SU-DHL-6 (cell line): ENCODE data around the gene SPC25.

ENCODE experiments used
- H2AFZ ChIP-seq: fragments of 200-600 bp; sonication (generic); 2 replicates; pipeline ENCODE4 v1.6.1; 2014; ENCODE audit warnings: low read depth, mild to moderate bottlenecking, moderate library complexity, mixed read lengths, antibody characterized with exemption, low read length; ENCODE audit not compliant: severe bottlenecking
- H3F3A ChIP-seq: fragments of 200-600 bp; shearing (Covaris generic); 2 replicates; pipeline ENCODE4 v1.6.0; 2016; ENCODE audit warnings: antibody characterized with exemption, mild to moderate bottlenecking; ENCODE audit not compliant: insufficient read depth
- H3K27ac ChIP-seq: fragments of 200-600 bp; sonication (generic); 2 replicates; pipeline ENCODE4 v1.5.1; 2016; ENCODE audit warnings: low read depth, mild to moderate bottlenecking, low read length, moderate library complexity, mixed read lengths
- H3K27me3 ChIP-seq: fragments of 200-600 bp; sonication (generic), shearing (Covaris generic); 2 replicates; pipeline ENCODE4 v1.6.0; 2014; ENCODE audit warnings: mild to moderate bottlenecking, low read length
- H3K36me3 ChIP-seq: fragments of 200-600 bp; sonication (generic); 2 replicates; pipeline ENCODE4 v1.6.1; 2014; ENCODE audit warnings: mild to moderate bottlenecking, low read length, mixed read lengths
- H3K4me2 ChIP-seq: fragments of 300-600, 200-600 bp; shearing (Covaris generic), sonication (generic); 2 replicates; pipeline ENCODE4 v1.6.0; 2014; ENCODE audit warnings: low read length, low read depth, mild to moderate bottlenecking; ENCODE audit not compliant: poor library complexity, severe bottlenecking
- H3K4me3 ChIP-seq: fragments of 200-600 bp; sonication (generic); 2 replicates; pipeline ENCODE4 v1.5.1; 2014; ENCODE audit warnings: antibody characterized with exemption, low read length, mild to moderate bottlenecking, mixed read lengths; ENCODE audit not compliant: insufficient read depth, poor library complexity, severe bottlenecking
- H3K79me2 ChIP-seq: fragments of 200-600 bp; sonication (generic); 2 replicates; pipeline ENCODE4 v1.6.1; 2014; ENCODE audit warnings: mild to moderate bottlenecking, low read length, moderate library complexity; ENCODE audit not compliant: insufficient read depth
- H3K9ac ChIP-seq: fragments of 200-600 bp; sonication (generic); 2 replicates; pipeline ENCODE4 v1.7.0; 2014; ENCODE audit warnings: mild to moderate bottlenecking, low read length
- H3K9me2 ChIP-seq: fragments of 200-600 bp; sonication (generic); replicated peaks from 2 replicates; pipeline ENCODE4 v1.6.1; 2014; ENCODE audit warnings: low read length; ENCODE audit not compliant: insufficient read depth
- H3K9me3 ChIP-seq: fragments of 200-600 bp; sonication (generic); 2 replicates; pipeline ENCODE4 v1.6.1; 2014; ENCODE audit warnings: low read length, mixed read lengths; ENCODE audit not compliant: insufficient read depth
- H4K20me1 ChIP-seq: fragments of 200-600 bp; sonication (generic); 2 replicates; pipeline ENCODE4 v1.6.1; 2014; ENCODE audit warnings: low read depth, mild to moderate bottlenecking, antibody characterized with exemption, low read length, moderate library complexity, mixed read lengths
- CTCF ChIP-seq: fragments of 200-600 bp; sonication (generic); IDR thresholded peaks from one replicate; pipeline ENCODE4 v1.5.1; 2017; ENCODE audit warnings: antibody characterized with exemption, mild to moderate bottlenecking, low read length, moderate library complexity; ENCODE audit not compliant: insufficient read depth, poor library complexity, severe bottlenecking
- EZH2phosphoT487 ChIP-seq: fragments of 200-600 bp; sonication (generic), shearing (Covaris generic); conservative IDR thresholded peaks from 2 replicates; pipeline ENCODE4 v1.6.1; 2018; ENCODE audit warnings: mild to moderate bottlenecking, antibody characterized with exemption, low read length, moderate library complexity, mixed read lengths

SPC25 gene

GRCh38 chr2:168890006-168890782, at the start of gene SPC25:
TSS of gene SPC25 (minus strand) at chr2:168890430. CDS start at chr2:168889519, 911 bp downstream.
- Histone ChIP-seq H3K9me3 (no peaks in the 10 kb centered on the region), H3K27me3 (no peaks in the 10 kb centered on the region), H3K4me2 (peak within 1 kb of the TSS; percentile 78), H3K27ac (peak within 1 kb of the TSS; percentile 56), H3K9ac (peak within 1 kb of the TSS; percentile 95), H4K20me1 (no peaks in the 10 kb centered on the region), H2AFZ (peak within 1 kb of the TSS; percentile 96), H3K79me2 (peaks cover 32% of the 10 kb centered on the region), H3F3A (no peaks in the 10 kb centered on the region), H3K9me2 (no peaks in the 10 kb centered on the region), H3K4me3 (peak within 1 kb of the TSS; percentile 94), H3K36me3 (peaks cover 4% of the 10 kb centered on the region; the same call in 1 of the 2 replicates)
- TF ChIP-seq EZH2phosphoT487 (no peak), CTCF (no peak)

GRCh38 chr2:168939918-168940317, 49.7 kb upstream of the SPC25 start:
- no peak overlapping the region for H3K4me3 ChIP-seq
- H3K36me3 ChIP-seq, result no peaks in the 10 kb centered on the region
- H3K4me2 ChIP-seq, result no peak overlapping the region
- no peaks in the 10 kb centered on the region for H3K79me2 ChIP-seq
- H3K9me3 ChIP-seq, result no peaks in the 10 kb centered on the region
- H2AFZ ChIP-seq, result no peak overlapping the region
- H3F3A ChIP-seq, result no peaks in the 10 kb centered on the region
- TF ChIP-seq CTCF (no peak), EZH2phosphoT487 (no peak)
- H3K9ac ChIP-seq, result no peak overlapping the region
- H3K9me2 ChIP-seq, result no peaks in the 10 kb centered on the region
- H3K27ac ChIP-seq, result no peak overlapping the region
- no peaks in the 10 kb centered on the region for H4K20me1 ChIP-seq
- H3K27me3 ChIP-seq, result no peaks in the 10 kb centered on the region

- TF ChIP-seq EZH2phosphoT487 (no peak), CTCF (no peak)
- no peaks in the 10 kb centered on the region for H4K20me1 ChIP-seq
- H3K9me2 ChIP-seq, result no peaks in the 10 kb centered on the region
- no peaks in the 10 kb centered on the region for H3K36me3 ChIP-seq
- no peak overlapping the region for H2AFZ ChIP-seq
- no peaks in the 10 kb centered on the region for H3K79me2 ChIP-seq
- no peak overlapping the region for H3K27ac ChIP-seq
- H3K4me2 ChIP-seq, result no peak overlapping the region
- no peak overlapping the region for H3K9ac ChIP-seq
- no peaks in the 10 kb centered on the region for H3K9me3 ChIP-seq
- no peak overlapping the region for H3K4me3 ChIP-seq
- no peaks in the 10 kb centered on the region for H3K27me3 ChIP-seq
- H3F3A ChIP-seq, result no peaks in the 10 kb centered on the region
Observed at GRCh38 chr2:168939061-168939460, 48.8 kb upstream of the SPC25 start.
